CD4-positive, CD25-positive, alpha-beta regulatory T cell (primary cell): ENCODE data around the gene CDC42EP3. TPM values are rescaled to one million over a fixed set of nuclear protein-coding genes. Genes with fewer than 3 reads are reported as not detected.
A peak's percentile ranks its signal among the peaks of the same experiment; 100 is the strongest.

Source experiments
- ATAC-seq, 2 donors: fragments of 150-1000 bp; cut with Tn5 transposase; one replicate each; pipeline ENCODE4 v1.10.0; 2021; ENCODE audit warnings: low read depth in 2 of 2, moderate number of reproducible peaks in 2 of 2, moderate library complexity in 1 of 2
- DNase-seq, 3 donors: peaks; one replicate each; pipeline versions ENCODE4 v3.0.0 to v3.0.0-alpha.2; 2012 to 2022; ENCODE audit warnings: mixed read lengths in 1 of 3
- H3K27ac ChIP-seq: one replicate; pipeline ENCODE4 v1.7.0; 2013; ENCODE audit warnings: mild to moderate bottlenecking, low read length; ENCODE audit not compliant: insufficient read depth, poor library complexity, severe bottlenecking
- H3K27me3 ChIP-seq: one replicate; pipeline ENCODE4 v1.7.0; 2013; ENCODE audit warnings: low read length; ENCODE audit not compliant: control insufficient read depth, insufficient read depth
- H3K36me3 ChIP-seq: one replicate; pipeline ENCODE4 v1.7.0; 2013; ENCODE audit warnings: mild to moderate bottlenecking, low read length, moderate library complexity; ENCODE audit not compliant: control insufficient read depth, insufficient read depth
- H3K4me1 ChIP-seq: 2 replicates; pipeline ENCODE4 v1.7.0; 2013; ENCODE audit warnings: mild to moderate bottlenecking, low read length; ENCODE audit not compliant: insufficient read depth, control insufficient read depth, poor library complexity, severe bottlenecking
- H3K4me3 ChIP-seq: one replicate; pipeline ENCODE4 v1.7.0; 2013; ENCODE audit warnings: low read depth, mild to moderate bottlenecking, low read length, moderate library complexity
- H3K9me3 ChIP-seq, 2 experiments: 1 replicate in 1 of 2; 2 replicates in 1 of 2; pipeline ENCODE4 v1.7.0; 2013; ENCODE audit warnings: low read length in 2 of 2, mild to moderate bottlenecking in 1 of 2, moderate library complexity in 1 of 2; ENCODE audit not compliant: control insufficient read depth in 2 of 2
- H3K27ac Mint-ChIP-seq, 3 donors: one replicate each; pipeline ENCODE4 v1.8.0; 2020 to 2022; ENCODE audit warnings: mild to moderate bottlenecking in 3 of 3, mixed read lengths in 3 of 3, moderate library complexity in 2 of 3
- H3K27me3 Mint-ChIP-seq: one replicate; pipeline ENCODE4 v1.8.0; 2022; ENCODE audit warnings: mild to moderate bottlenecking, mixed read lengths
- H3K36me3 Mint-ChIP-seq: one replicate; pipeline ENCODE4 v1.8.0; 2020; ENCODE audit warnings: mixed read lengths
- H3K4me1 Mint-ChIP-seq, 4 donors: one replicate each; pipeline ENCODE4 v1.8.0; 2020 to 2022; ENCODE audit warnings: mixed read lengths in 4 of 4, mild to moderate bottlenecking in 1 of 4
- H3K4me3 Mint-ChIP-seq, 4 donors: one replicate each; pipeline ENCODE4 v1.8.0; 2020 to 2022; ENCODE audit warnings: mild to moderate bottlenecking in 4 of 4, mixed read lengths in 4 of 4, moderate library complexity in 3 of 4
- H3K9me3 Mint-ChIP-seq, 7 donors: one replicate each; pipeline ENCODE4 v1.8.0; 2020 to 2022; ENCODE audit warnings: mixed read lengths in 7 of 7, mild to moderate bottlenecking in 3 of 7, moderate library complexity in 2 of 7
- polyA plus RNA-seq, 4 donors: library from polyadenylated mRNA; unstranded; fragments of 300-500 nt; fragmentation: Illumina TruSeq; gene quantifications; one replicate each; pipeline ENCODE4 v1.2.3, GENCODE V29; 2021
- total RNA-seq: library from RNA; stranded (reverse); gene quantifications from one replicate; pipeline ENCODE4 v1.2.3, GENCODE V29; 2022

Gene CDC42EP3
- total and polyA plus RNA-seq, 5 donors from 2014 or later: 36.4 to 81.4 (median 64.3) TPM

GRCh38 chr2:37692711-37693110 lies 21.3 kb upstream of the CDC42EP3 start:
- no peaks in the 10 kb centered on the region for H3K9me3 ChIP-seq
- Mint-ChIP-seq H3K4me3 (no peak overlapping the region), H3K27me3 (peaks cover 34% of the 10 kb centered on the region), H3K4me1 (peaks cover 0 to 6% (median 0%) of the 10 kb centered on the region in 4 donors), H3K36me3 (peaks cover 2% of the 10 kb centered on the region), H3K27ac (no peak overlapping the region), H3K9me3 (peaks cover 0 to 1% (median 0%) of the 10 kb centered on the region in 7 donors)
- no peaks in the 10 kb centered on the region for H3K4me1 ChIP-seq
- H3K27me3 ChIP-seq: no peaks in the 10 kb centered on the region
- ATAC-seq (no peak), DNase-seq (no peak)
- H3K4me3 ChIP-seq: no peak overlapping the region
- H3K36me3 ChIP-seq: no peaks in the 10 kb centered on the region
- H3K27ac ChIP-seq: no peak overlapping the region

GRCh38 chr2:37689751-37690150 lies 18.3 kb upstream of the CDC42EP3 start:
- Histone ChIP-seq H3K27me3 (no peaks in the 10 kb centered on the region), H3K27ac (no peak overlapping the region), H3K4me3 (no peak overlapping the region), H3K36me3 (no peaks in the 10 kb centered on the region), H3K4me1 (no peaks in the 10 kb centered on the region), H3K9me3 (no peaks in the 10 kb centered on the region)
- H3K36me3 Mint-ChIP-seq: peaks cover 4% of the 10 kb centered on the region
- H3K4me1 Mint-ChIP-seq: peaks cover 0 to 11% (median 7%) of the 10 kb centered on the region in 4 donors
- H3K27ac Mint-ChIP-seq: no peak overlapping the region
- H3K9me3 Mint-ChIP-seq: no peaks in the 10 kb centered on the region
- no peak overlapping the region for H3K4me3 Mint-ChIP-seq
- DNase-seq: no peak
- H3K27me3 Mint-ChIP-seq: peaks cover 13% of the 10 kb centered on the region
- ATAC-seq: no peak

- H3K27me3 ChIP-seq: no peaks in the 10 kb centered on the region
- no peak overlapping the region for H3K4me3 Mint-ChIP-seq
- ATAC-seq (no peak), DNase-seq (no peak)
- no peak overlapping the region for H3K27ac ChIP-seq
- H3K9me3 ChIP-seq: no peaks in the 10 kb centered on the region
- H3K27me3 Mint-ChIP-seq: peaks cover 11% of the 10 kb centered on the region
- H3K4me1 ChIP-seq: peaks cover 7% of the 10 kb centered on the region
- peaks cover 4 to 13% (median 11%) of the 10 kb centered on the region in 4 donors for H3K4me1 Mint-ChIP-seq
- no peaks in the 10 kb centered on the region for H3K36me3 ChIP-seq
- peaks cover 0 to under 1% (median 0%) of the 10 kb centered on the region in 7 donors for H3K9me3 Mint-ChIP-seq
- peak overlapping the region in 1 of 3 donors; percentile 55 for H3K27ac Mint-ChIP-seq
- H3K4me3 ChIP-seq: no peak overlapping the region
- H3K36me3 Mint-ChIP-seq: peaks cover 4% of the 10 kb centered on the region
Measured at GRCh38 chr2:37688771-37689468, 17.5 kb upstream of the CDC42EP3 start.

DNA sequence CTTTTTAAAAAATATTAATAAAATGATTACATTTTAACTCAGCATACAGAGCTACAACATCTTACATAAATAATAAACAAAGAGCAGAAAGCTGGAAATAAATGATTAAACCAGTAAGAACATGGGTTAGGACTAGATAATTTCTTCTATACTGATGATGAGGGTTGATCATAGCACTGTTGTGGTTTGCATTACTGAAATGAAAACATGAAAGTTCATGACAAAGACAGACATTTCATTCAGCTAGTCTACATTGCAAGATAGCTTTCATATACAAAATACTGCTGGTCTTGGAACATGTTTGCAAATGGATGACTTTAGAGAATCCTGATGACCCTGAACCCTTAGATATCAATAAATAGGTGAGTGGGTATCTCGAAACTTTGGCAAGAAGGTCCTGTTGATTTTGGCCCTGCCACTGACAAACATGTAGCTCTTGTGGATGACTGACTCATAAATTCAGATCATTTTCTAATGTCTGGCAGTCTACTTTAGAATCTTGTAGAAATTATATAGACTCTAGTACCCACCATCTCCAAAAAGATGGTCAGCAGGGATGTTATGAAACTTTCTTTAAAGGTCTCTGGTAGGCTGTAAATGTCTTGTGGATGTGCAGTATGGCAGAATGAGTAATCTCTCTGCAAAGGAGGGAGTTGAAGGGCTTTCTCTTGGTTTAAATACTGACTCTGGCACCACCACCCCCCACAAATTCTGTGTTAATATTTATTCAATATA lies 15.5 kb upstream of the CDC42EP3 start:
- H3K4me3 ChIP-seq: no peak overlapping the region
- no peaks in the 10 kb centered on the region for H3K36me3 ChIP-seq
- Mint-ChIP-seq H3K4me1 (peaks cover 21 to 30% (median 26%) of the 10 kb centered on the region in 4 donors), H3K27me3 (no peaks in the 10 kb centered on the region), H3K36me3 (peaks cover 7% of the 10 kb centered on the region), H3K9me3 (peaks cover 0 to 10% (median 0%) of the 10 kb centered on the region in 7 donors), H3K4me3 (no peak overlapping the region), H3K27ac (no peak overlapping the region)
- no peaks in the 10 kb centered on the region for H3K9me3 ChIP-seq
- no peaks in the 10 kb centered on the region for H3K27me3 ChIP-seq
- DNase-seq: no peak
- ATAC-seq: no peak
- H3K4me1 ChIP-seq: peaks cover 19% of the 10 kb centered on the region
- H3K27ac ChIP-seq: no peak overlapping the region

DNA sequence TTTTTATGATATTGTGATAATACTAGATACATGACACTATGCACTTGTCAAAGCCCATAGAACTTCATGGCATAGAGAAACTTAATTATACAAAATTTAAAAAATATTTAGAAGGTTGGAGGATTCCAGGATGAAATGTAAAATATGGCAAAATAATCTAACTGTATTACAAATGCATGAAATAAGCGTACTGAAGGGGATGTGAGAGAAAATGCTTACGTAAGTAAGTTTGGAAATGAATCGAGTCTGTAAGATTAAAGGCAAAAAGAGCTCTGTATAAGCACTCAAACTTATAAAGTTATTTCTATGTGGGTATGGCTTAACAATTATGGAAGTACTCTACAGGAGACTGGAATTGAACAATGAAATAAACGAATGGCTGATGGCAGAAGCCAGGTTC lies 13.4 kb upstream of the CDC42EP3 start:
- no peak for ATAC-seq
- H3K4me3 ChIP-seq: peak overlapping the region; percentile 45
- no peaks in the 10 kb centered on the region for H3K36me3 ChIP-seq
- peaks cover 0 to 10% (median 0%) of the 10 kb centered on the region in 7 donors for H3K9me3 Mint-ChIP-seq
- DNase-seq: no peak
- H3K27me3 ChIP-seq: no peaks in the 10 kb centered on the region
- peaks cover 12% of the 10 kb centered on the region for H3K36me3 Mint-ChIP-seq
- peaks cover 24 to 31% (median 27%) of the 10 kb centered on the region in 4 donors for H3K4me1 Mint-ChIP-seq
- H3K4me3 Mint-ChIP-seq: no peak overlapping the region
- no peaks in the 10 kb centered on the region for H3K9me3 ChIP-seq
- H3K4me1 ChIP-seq: peaks cover 19% of the 10 kb centered on the region
- no peak overlapping the region for H3K27ac ChIP-seq
- H3K27ac Mint-ChIP-seq: peak overlapping the region in 2 of 3 donors; percentile 33 to 60
- H3K27me3 Mint-ChIP-seq: no peaks in the 10 kb centered on the region

- H3K36me3 ChIP-seq: no peaks in the 10 kb centered on the region
- H3K9me3 Mint-ChIP-seq: peaks cover 0 to 10% (median 0%) of the 10 kb centered on the region in 7 donors
- peak in 2 of 3 donors; percentile 57 to 85 for DNase-seq
- H3K4me1 Mint-ChIP-seq: peaks cover 19 to 31% (median 27%) of the 10 kb centered on the region in 4 donors
- H3K4me3 ChIP-seq: peak overlapping the region; percentile 45
- peaks cover 19% of the 10 kb centered on the region for H3K4me1 ChIP-seq
- no peaks in the 10 kb centered on the region for H3K27me3 Mint-ChIP-seq
- H3K27me3 ChIP-seq: no peaks in the 10 kb centered on the region
- H3K4me3 Mint-ChIP-seq: peak overlapping the region in 3 of 4 donors; percentile 29 to 66 (median 36)
- no peaks in the 10 kb centered on the region for H3K9me3 ChIP-seq
- peak; percentile 100 for ATAC-seq
- peaks cover 12% of the 10 kb centered on the region for H3K36me3 Mint-ChIP-seq
- H3K27ac Mint-ChIP-seq: peak overlapping the region; percentile 65 to 99 (median 78)
- H3K27ac ChIP-seq: peak overlapping the region; percentile 55
Measured at GRCh38 chr2:37683921-37684780, 12.7 kb upstream of the CDC42EP3 start.

DNA sequence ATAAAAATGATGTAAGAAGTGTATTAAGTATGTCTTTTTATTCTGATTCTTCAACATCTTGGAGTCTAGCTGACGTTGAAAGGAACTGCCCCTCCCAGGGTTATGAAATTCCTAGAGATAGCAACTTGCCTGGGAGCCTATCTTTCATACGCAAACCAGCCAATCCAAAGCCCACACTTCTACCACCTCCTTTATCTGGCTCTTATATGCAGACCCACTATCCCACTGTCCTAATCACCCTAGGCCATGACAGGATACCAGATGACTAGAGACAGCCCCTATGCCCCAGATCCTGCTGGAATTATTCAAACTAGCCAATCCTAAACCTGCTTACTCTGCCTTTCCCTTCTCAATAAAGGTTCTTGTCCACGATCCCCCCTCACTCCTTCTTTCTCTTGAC lies 11.8 kb upstream of the CDC42EP3 start:
- Histone ChIP-seq H3K27ac (peak overlapping the region; percentile 55), H3K4me1 (peaks cover 19% of the 10 kb centered on the region), H3K9me3 (no peaks in the 10 kb centered on the region), H3K36me3 (no peaks in the 10 kb centered on the region), H3K4me3 (peak overlapping the region; percentile 45), H3K27me3 (no peaks in the 10 kb centered on the region)
- Mint-ChIP-seq H3K4me1 (peaks cover 19 to 31% (median 27%) of the 10 kb centered on the region in 4 donors), H3K4me3 (peak overlapping the region in 2 of 4 donors; percentile 29 to 36), H3K27ac (peak overlapping the region; percentile 65 to 99 (median 78)), H3K9me3 (peaks cover 0 to 10% (median 0%) of the 10 kb centered on the region in 7 donors), H3K36me3 (peaks cover 12% of the 10 kb centered on the region), H3K27me3 (no peaks in the 10 kb centered on the region)
- ATAC-seq (no peak), DNase-seq (no peak)
